ENCODE measurements around the gene ADGRG6.

ADGRG6 gene

DNA sequence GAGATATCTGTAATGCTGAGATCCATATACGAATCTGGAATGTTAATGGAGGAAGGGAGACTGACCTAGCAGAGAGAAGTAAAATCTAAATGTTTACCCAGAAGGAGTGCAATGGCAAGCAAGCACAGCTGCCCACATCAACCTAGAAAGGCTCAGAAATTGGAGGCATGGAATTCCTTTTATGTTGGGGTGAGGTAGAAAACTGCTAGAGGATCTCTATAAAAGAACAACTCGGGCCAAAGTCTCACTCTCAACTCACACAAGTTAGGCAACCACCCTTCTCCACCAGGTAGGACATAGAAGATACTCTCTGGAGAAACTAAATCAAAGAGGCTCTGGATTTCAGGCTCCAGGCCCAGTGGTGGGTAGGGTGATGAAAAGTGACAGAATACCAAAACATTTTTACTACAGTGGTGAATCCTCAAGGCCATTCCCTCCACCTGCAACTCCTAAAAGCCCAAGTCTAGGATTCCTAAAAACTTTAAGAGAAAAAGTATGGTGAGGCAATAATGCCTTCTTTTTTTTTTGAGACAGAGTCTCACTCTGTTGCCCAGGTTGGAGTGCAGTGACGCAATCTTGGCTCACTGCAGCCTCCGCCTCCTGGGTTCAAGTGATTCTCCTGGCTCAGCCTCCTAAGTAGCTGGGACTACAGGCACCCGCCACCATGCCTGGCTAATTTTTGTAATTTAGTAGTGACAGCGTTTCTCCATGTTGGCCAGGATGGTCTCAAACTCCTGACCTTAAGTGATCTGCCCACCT is 9.5 kb upstream of the ADGRG6 start:
- ChIA-PET CTCF (no interaction called here), POLR2A (no interaction called here)
- DNase-seq (ENCODE audit: extremely low spot score): no peak
- TF ChIP-seq CTBP1 (IDR thresholded peaks at IDR 0.05; ENCODE audit: borderline replicate concordance) (no peak), ARNT (IDR thresholded peaks at IDR 0.05) (no peak), BHLHE40 (IDR thresholded peaks at IDR 0.05; ENCODE audit: borderline replicate concordance) (no peak), TARDBP (IDR thresholded peaks at IDR 0.05) (no peak), L3MBTL2 (conservative IDR thresholded peaks at IDR 0.05) (no peak)

DNA sequence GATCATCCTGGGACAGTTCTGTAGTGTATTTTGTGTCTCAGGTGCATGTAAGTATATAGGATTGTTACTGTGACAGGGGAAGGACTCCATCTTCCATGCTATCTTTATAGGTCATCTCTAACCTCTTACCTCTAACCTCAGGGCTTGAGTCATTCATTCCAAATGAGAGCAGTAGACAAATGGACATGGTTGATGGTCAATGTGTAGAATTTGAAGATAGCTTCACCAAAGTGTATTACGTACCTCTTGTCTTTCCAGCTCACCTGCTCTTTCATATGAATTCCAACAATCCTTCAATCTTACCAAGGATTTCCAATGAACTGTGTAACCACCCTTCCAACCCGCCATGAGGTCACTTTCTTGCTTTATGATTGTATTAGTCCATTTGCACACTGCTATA is 8.7 kb upstream of the ADGRG6 start:
- ChIA-PET CTCF (no interaction called here), POLR2A (no interaction called here)
- TF ChIP-seq ZNF384 (IDR thresholded peaks at IDR 0.05) (no peak), LEF1 (IDR thresholded peaks at IDR 0.05; ENCODE audit: borderline replicate concordance) (no peak), CTBP1 (IDR thresholded peaks at IDR 0.05; ENCODE audit: borderline replicate concordance) (no peak), HDGF (IDR thresholded peaks at IDR 0.05; ENCODE audit: borderline replicate concordance) (no peak), ARNT (IDR thresholded peaks at IDR 0.05) (no peak), L3MBTL2 (conservative IDR thresholded peaks at IDR 0.05) (no peak), FOXK2 (IDR thresholded peaks at IDR 0.05) (no peak), SUZ12 (IDR thresholded peaks at IDR 0.05) (no peak)
- no peak for DNase-seq (ENCODE audit: extremely low spot score)

DNA sequence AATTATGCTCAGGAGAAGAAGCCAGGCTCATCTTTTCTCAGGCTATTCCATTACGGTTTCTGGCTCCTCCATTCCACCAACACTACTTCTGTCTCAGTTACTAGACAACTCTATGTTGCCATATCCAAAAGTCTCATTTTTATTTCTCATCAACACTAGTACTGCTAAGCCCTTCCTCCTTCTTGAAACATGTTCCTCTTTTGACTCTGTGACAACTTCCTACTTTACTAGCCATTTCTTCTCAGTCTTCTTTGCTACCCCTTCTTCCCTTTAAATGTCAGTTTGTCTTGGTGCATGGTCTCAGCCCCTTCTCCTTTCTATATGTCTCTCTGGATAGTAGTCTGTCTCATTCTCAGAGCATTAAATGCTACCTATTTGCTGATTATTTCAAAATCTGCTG is 7.1 kb upstream of the ADGRG6 start:
- ChIA-PET POLR2A (no interaction called here), CTCF (no interaction called here)
- TF ChIP-seq NFRKB (IDR thresholded peaks at IDR 0.05) (no peak), CTBP1 (IDR thresholded peaks at IDR 0.05; ENCODE audit: borderline replicate concordance) (no peak), BHLHE40 (IDR thresholded peaks at IDR 0.05; ENCODE audit: borderline replicate concordance) (no peak), HDGF (IDR thresholded peaks at IDR 0.05; ENCODE audit: borderline replicate concordance) (no peak), FOXM1 (IDR thresholded peaks at IDR 0.05; ENCODE audit: borderline replicate concordance) (no peak), SP1 (IDR thresholded peaks at IDR 0.05) (no peak), FOXA1 (IDR thresholded peaks at IDR 0.05) (no peak)
- TF ChIP-seq, protein P1, sequence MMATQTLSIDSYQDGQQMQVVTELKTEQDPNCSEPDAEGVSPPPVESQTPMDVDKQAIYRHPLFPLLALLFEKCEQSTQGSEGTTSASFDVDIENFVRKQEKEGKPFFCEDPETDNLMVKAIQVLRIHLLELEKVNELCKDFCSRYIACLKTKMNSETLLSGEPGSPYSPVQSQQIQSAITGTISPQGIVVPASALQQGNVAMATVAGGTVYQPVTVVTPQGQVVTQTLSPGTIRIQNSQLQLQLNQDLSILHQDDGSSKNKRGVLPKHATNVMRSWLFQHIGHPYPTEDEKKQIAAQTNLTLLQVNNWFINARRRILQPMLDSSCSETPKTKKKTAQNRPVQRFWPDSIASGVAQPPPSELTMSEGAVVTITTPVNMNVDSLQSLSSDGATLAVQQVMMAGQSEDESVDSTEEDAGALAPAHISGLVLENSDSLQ (IDR thresholded peaks at IDR 0.05): no peak
- no peak for DNase-seq (ENCODE audit: extremely low spot score)

DNA sequence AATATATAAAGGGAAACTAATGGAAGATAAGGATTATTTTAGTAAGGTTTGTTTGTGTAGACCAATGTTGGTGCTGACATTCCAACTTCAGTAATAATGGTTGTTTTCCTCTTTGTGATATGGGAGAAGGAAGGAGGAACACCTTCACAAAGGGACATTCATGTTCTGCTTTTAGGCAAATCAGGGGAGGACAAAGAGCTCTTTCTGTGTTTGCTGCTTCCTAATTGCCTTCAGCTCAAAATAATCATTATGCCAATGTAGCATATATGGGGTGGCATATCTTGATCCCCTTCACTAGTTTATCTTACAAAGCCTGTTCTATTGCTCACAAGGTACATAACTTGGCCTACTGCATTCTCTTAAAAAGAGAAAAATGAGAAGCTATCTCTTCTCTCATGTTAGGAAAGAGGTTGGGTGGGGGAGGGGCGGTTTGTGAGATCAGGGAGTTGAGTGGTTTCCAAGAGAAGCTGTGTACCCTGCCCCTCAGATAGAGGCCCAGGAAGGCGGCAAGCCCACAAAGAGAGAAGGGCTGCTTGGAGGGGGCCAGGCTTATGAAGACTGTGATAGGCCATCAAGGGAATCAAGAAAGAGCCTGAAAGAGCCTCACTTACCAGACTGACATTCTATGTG is 4.7 kb upstream of the ADGRG6 start:
- CTCF ChIA-PET: no interaction called here
- POLR2A ChIA-PET: no interaction called here
- TF ChIP-seq ZNF384 (IDR thresholded peaks at IDR 0.05): no peak
- no peak for TF ChIP-seq SP1 (IDR thresholded peaks at IDR 0.05)
- TF ChIP-seq FOXM1 (IDR thresholded peaks at IDR 0.05; ENCODE audit: borderline replicate concordance): no peak
- TF ChIP-seq TARDBP (IDR thresholded peaks at IDR 0.05): no peak
- no peak for TF ChIP-seq FOXK2 (IDR thresholded peaks at IDR 0.05)
- TF ChIP-seq BHLHE40 (IDR thresholded peaks at IDR 0.05; ENCODE audit: borderline replicate concordance): no peak
- TF ChIP-seq SUZ12 (IDR thresholded peaks at IDR 0.05): no peak
- TF ChIP-seq NFRKB (IDR thresholded peaks at IDR 0.05): no peak
- TF ChIP-seq L3MBTL2 (conservative IDR thresholded peaks at IDR 0.05): no peak
- TF ChIP-seq FOXA1 (IDR thresholded peaks at IDR 0.05): no peak
- TF ChIP-seq HDGF (IDR thresholded peaks at IDR 0.05; ENCODE audit: borderline replicate concordance): no peak
- TF ChIP-seq CTBP1 (IDR thresholded peaks at IDR 0.05; ENCODE audit: borderline replicate concordance): no peak
- no peak for TF ChIP-seq ARNT (IDR thresholded peaks at IDR 0.05)
- no peak for DNase-seq (ENCODE audit: extremely low spot score)

DNA sequence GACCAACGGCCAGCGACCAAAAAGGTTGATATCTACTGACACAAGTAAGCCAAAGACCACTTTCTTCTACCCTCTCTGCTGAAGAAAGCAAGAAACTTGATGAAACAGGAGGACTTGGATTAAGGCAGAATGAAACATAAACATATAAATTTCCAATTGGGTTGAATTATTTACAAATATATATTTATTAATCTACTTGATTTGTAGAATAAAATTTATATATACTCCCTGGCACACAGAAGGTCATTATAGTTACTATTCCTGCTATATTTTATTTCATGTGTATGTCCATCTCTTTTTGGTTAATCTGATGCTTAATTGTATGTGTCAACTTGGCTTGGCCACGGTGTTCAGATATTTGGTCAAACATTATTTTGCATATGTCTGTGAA is 4.2 kb upstream of the ADGRG6 start:
- CTCF ChIA-PET: no interaction called here
- no peak for DNase-seq (ENCODE audit: extremely low spot score)
- TF ChIP-seq FOXA1 (IDR thresholded peaks at IDR 0.05): no peak
- POLR2A ChIA-PET: no interaction called here

DNA sequence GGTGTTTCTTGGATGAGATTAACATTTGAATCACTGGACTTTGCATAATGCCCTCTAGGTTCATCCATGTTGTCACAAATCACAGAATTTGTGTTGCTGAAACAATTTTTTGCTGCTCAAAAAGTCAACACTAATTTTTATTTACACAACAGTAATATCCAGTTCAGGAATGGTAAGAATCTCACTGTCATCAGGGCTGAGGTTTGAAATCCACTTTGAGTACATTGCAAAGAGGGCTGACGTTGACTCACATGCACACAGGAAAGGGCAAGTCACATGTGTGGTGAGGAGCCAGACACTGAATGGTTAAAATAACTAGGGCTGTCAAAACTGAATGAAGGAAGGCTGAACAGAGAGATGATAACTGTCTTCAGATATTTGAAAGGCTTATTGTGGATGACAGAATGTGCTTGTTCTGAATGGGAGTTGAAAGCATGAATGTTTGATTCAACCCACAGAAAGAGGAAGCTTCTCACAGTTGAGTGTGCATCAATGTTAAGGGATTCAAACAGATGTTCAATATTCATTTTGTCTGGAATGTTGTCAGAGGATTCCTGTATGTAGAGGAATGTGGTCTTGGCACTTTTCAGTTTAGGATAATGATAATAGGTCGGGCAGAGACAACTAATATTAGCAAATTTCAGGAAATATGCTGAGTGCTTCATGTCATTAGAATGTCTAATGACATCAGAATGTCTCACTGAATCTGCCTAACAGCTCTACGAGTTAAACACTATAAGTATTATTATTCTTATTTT is 3.6 kb upstream of the ADGRG6 start:
- POLR2A ChIA-PET: no interaction called here
- CTCF ChIA-PET: no interaction called here
- no peak for DNase-seq (ENCODE audit: extremely low spot score)
- TF ChIP-seq TARDBP (IDR thresholded peaks at IDR 0.05) (no peak), L3MBTL2 (conservative IDR thresholded peaks at IDR 0.05) (no peak), FOXM1 (IDR thresholded peaks at IDR 0.05; ENCODE audit: borderline replicate concordance) (no peak), HDGF (IDR thresholded peaks at IDR 0.05; ENCODE audit: borderline replicate concordance) (no peak), ZNF384 (IDR thresholded peaks at IDR 0.05) (no peak), FOXK2 (IDR thresholded peaks at IDR 0.05) (no peak), ELF4 (IDR thresholded peaks at IDR 0.05) (no peak), CTBP1 (IDR thresholded peaks at IDR 0.05; ENCODE audit: borderline replicate concordance) (no peak), SUZ12 (IDR thresholded peaks at IDR 0.05) (no peak), ARNT (IDR thresholded peaks at IDR 0.05) (no peak), FOXA1 (IDR thresholded peaks at IDR 0.05) (no peak), SP1 (IDR thresholded peaks at IDR 0.05) (no peak), NFRKB (IDR thresholded peaks at IDR 0.05) (no peak), BHLHE40 (IDR thresholded peaks at IDR 0.05; ENCODE audit: borderline replicate concordance) (no peak), LEF1 (IDR thresholded peaks at IDR 0.05; ENCODE audit: borderline replicate concordance) (no peak)
- TF ChIP-seq, protein P1 (IDR thresholded peaks at IDR 0.05): no peak

Measured in HEK293T (cell line).